HFF-Myc (cell line): ENCODE results near the gene RHOG.

Experiments
- DNase-seq: peaks from one replicate; pipeline ENCODE4 v3.0.0-alpha.2; 2011; ENCODE audit warnings: low read depth; ENCODE audit errors: extremely low read depth
- H3K4me3 ChIP-seq: replicated peaks from 2 replicates; pipeline ENCODE4 v1.5.1; 2011; ENCODE audit warnings: low read depth, mild to moderate bottlenecking, control low read depth, low read length
- TF ChIP-seq, protein P1 (sequence below): IDR thresholded peaks from 2 replicates; pipeline ENCODE4 v1.5.1; 2012; ENCODE audit warnings: mild to moderate bottlenecking, low read depth, low read length, control low read depth; ENCODE audit errors: missing control alignments

Gene RHOG

DNA sequence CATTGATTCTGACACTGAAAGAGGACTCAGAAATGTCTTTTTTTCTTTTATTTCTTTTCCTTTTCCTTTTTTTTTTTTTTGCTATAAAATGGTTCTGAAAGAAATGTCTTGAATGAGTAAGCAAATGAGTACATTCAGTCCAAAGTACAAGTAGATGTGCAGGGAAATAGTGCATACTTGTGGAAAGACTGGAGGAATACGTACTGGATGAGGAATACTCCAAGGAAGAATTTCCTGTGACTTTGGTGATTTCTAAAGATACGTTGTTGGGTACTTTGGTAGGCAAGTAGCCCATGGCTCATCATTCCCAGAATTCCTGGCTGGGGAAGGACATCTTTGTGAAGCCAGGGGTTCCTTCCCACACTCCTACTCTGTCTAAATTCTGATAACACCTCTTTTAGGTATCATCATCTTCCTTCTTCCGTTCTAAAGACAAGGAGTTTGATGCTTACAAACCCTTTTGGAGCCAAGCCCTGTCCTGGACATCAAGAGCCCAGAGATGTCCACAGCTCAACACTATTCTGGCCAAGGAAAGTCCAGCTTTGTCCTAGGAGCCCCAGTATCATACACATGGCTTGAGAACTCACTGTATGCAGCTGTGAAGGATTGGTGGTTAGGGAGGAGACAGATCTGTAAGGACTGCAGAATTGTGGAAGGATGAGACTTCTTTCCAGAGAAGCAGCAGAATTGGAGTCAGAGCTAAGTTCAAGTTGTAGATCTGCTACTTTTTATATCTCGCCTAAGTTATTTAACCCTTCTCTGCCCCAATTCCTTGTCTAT, 38.6 kb downstream of the RHOG start:
- TF ChIP-seq, protein P1, sequence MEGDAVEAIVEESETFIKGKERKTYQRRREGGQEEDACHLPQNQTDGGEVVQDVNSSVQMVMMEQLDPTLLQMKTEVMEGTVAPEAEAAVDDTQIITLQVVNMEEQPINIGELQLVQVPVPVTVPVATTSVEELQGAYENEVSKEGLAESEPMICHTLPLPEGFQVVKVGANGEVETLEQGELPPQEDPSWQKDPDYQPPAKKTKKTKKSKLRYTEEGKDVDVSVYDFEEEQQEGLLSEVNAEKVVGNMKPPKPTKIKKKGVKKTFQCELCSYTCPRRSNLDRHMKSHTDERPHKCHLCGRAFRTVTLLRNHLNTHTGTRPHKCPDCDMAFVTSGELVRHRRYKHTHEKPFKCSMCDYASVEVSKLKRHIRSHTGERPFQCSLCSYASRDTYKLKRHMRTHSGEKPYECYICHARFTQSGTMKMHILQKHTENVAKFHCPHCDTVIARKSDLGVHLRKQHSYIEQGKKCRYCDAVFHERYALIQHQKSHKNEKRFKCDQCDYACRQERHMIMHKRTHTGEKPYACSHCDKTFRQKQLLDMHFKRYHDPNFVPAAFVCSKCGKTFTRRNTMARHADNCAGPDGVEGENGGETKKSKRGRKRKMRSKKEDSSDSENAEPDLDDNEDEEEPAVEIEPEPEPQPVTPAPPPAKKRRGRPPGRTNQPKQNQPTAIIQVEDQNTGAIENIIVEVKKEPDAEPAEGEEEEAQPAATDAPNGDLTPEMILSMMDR, result no peak
- H3K4me3 ChIP-seq, result no peak overlapping the region
- DNase-seq, result no peak

DNA sequence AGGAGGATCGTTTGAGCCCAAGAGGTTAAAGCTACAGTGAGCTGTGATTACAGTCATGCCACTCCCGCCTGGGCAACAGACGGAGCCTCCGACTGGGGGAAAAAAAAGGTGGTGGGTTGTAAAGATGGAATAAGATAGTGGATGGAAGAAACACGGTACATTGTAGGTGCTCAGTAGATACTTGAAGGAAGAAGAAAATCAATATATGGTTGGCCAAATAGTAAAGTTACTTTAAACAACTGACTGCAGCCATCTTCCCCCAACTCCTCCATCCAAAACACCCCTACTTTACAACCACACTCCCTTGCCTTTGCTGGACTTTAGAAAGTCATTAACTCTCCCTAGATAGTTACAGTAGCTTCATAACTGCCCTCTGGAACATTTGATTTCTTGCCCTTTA, 40.9 kb downstream of the RHOG start:
- TF ChIP-seq, protein P1, result no peak
- H3K4me3 ChIP-seq, result no peak overlapping the region
- no peak for DNase-seq

DNA sequence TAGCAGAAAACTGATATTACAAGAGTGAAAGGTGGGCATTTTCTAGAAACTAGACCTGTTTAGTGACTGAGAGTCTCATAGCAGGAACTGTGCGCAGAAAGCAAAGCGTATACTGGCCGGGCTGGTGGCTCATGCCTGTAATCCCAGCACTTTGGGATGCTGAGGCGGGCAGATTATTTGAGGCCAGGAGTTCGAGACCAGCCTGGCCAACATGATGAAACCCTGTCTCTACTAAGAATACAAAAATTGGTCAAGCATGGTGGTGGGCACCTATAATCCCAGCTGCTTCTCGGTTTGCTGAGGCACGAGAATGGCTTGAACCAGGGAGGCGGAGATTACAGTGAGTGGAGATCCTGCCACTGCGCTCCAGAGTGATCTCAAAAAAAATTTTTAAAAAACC, 41.6 kb downstream of the RHOG start:
- TF ChIP-seq, protein P1, result no peak
- no peak overlapping the region for H3K4me3 ChIP-seq

DNA sequence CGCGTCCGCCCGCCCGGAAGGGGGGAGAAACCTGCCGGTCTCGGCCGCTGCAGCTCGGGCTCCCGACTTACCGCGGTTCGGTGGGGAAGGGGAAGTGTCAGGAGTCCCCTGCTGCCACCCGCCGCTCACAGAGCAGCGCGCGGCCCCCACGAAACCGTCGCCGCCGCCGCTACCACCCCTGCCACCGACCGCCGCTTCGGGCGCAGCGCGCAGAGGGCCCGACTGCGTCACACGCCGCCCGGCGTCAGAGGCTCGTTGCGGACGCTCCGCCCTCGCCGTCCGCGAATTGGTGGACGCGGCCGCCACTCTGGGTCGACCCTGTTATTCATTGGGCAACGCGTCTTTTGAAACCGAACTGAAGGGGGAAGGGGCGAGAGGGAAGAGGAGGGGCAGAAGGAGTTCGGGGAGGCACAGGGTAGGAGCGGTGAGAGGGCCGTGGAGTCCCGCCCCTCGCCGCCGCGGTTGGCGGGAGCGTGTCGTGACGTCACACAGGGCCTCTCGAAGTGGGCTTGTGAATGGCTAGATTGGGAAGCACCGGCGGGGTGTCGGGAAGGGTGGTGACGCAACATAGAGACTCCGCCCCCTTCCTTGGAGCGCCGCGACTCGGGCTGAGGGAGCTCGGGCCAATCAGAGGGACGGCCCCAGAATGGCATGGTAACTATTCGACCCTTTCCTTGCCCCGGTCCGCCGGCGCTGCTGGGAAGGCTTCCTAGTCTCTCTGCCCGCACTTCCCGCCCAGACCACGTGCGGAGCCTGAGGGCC, 43.2 kb downstream of the RHOG start, which contains the start of gene NUP98:
TSS of gene NUP98 (minus strand) at position 226 of the 762 bp plus-strand sequence. CDS start 15,437 bp downstream, outside the sequence.
- DNase-seq, result peak; percentile 97
- H3K4me3 ChIP-seq, result peak within 1 kb of the TSS; percentile 99
- TF ChIP-seq, protein P1, result no peak

More for the DNA sequence above, 41.6 kb downstream of the RHOG start:
- no peak for DNase-seq

DNA sequence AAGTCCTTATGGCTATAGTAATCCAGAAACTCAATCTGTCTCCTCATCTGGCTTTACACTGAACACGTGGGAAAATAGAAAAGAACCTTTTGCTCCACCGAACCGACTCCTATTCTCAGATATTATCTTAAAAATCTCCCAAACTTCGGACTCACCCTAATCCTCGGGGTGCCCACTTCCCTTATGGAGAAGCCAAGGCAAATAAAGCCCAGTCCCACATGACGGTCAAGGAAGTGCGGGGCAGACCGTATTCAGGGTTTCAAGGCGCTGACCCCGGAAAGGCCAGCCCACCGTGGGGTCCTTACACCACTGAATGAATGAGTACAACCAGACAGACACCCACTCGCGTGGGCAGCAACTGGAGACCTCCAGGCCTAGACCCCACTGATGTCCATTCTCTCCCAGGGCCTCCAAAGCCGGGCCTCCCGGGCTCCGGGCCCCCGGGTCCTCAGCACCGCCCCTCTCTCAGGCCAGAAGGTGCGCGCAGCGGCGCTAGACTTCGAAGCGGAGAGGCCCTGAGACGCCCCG, 43.9 kb downstream of the RHOG start:
- TF ChIP-seq, protein P1, result no peak
- peak overlapping the region; percentile 99 for H3K4me3 ChIP-seq
- no peak for DNase-seq

DNA sequence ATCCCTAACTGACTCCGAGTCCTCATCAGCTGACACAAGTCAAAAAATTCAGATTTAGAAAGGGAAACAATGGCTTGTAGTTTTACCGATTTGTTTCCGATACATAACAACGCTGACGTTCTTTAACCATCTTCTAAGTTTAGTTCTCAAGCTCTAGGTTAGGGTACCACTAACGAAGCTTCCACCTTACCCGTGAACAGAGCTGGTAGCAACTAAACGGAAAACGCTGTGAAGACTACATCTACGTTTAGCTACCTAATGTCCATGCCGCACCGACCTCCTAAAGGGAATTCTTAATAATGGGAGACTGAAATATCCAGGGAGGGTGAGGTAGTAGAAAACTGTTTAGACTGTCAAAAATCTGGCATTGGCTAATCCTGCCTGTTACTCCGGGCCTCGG, 44.4 kb downstream of the RHOG start:
- H3K4me3 ChIP-seq, result peak overlapping the region; percentile 99
- TF ChIP-seq, protein P1, result no peak
- no peak for DNase-seq
